ENCODE measurements around the gene BRSK2.
"Not testable (repeated sequence)": the region's sequence is repeated elsewhere in the genome, so short reads cannot be mapped to it uniquely, and the experiment has no call there.

GRCh38 chr11:1423406-1423805 is 33.7 kb downstream of the BRSK2 start:
- TF ChIP-seq CTCF (IDR thresholded peaks at IDR 0.05); ZFX (IDR thresholded peaks at IDR 0.05; ENCODE audit: borderline replicate concordance): not testable (repeated sequence)

Data from 22Rv1 (cell line).